Hippocampal formation (tissue), 2 donors: Measurements from ENCODE around the gene TIMMDC1.

ENCODE experiments used
- DNase-seq, 2 donors: peaks; one replicate each; lab custom pipeline; 2025; lab: John Stamatoyannopoulos, UW

Gene TIMMDC1, protein sequence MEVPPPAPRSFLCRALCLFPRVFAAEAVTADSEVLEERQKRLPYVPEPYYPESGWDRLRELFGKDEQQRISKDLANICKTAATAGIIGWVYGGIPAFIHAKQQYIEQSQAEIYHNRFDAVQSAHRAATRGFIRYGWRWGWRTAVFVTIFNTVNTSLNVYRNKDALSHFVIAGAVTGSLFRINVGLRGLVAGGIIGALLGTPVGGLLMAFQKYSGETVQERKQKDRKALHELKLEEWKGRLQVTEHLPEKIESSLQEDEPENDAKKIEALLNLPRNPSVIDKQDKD

DNA sequence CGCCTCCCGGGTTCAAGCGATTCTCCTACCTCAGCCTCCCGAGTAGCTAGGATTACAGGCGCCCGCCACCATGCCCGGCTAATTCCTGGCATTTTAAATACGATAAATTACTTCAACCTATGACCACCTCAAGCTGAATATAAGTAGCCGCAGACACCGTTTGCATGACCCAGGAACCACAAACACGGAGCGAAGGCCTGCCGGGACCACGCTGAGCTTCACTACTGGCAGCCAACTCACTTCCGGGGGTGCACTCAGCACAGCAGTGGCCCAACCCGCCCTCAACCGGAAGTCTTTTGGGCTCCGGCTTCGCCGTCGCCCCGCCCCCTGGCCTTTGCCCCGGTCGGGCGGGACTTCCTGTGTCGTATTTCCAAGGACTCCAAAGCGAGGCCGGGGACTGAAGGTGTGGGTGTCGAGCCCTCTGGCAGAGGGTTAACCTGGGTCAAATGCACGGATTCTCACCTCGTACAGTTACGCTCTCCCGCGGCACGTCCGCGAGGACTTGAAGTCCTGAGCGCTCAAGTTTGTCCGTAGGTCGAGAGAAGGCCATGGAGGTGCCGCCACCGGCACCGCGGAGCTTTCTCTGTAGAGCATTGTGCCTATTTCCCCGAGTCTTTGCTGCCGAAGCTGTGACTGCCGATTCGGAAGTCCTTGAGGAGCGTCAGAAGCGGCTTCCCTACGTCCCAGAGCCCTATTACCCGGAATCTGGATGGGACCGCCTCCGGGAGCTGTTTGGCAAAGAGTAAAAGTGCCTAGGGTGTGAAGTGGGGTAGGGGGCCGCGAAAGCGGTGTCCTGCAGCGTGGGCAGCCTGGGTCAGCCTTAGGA lies at the start of gene TIMMDC1:
TSS of gene TIMMDC1 (plus strand) at position 362 of the 826 bp plus-strand sequence. CDS start at position 549, 187 bp downstream.
- DNase-seq, result peak; percentile 97 to 98

DNA sequence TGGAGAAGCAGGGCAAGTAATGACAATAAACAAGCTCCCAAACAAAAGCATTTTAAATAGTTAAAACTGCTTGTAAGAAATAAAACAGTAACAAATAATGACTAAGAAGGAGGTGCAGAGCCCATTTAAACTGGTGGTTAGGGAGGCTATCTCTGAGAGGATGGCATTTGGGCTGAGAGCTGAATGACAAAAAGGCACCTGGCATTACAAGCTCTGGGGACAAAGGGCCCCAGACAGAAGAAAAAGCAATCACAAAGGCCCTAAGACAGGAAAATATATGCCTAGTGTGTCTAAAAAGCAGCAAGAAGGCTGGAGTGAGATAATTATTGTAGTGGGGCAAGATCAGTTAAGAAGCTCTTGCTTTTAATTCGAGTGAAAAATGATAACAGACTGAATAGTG lies 44.5 kb upstream of the TIMMDC1 start:
- no peak for DNase-seq

DNA sequence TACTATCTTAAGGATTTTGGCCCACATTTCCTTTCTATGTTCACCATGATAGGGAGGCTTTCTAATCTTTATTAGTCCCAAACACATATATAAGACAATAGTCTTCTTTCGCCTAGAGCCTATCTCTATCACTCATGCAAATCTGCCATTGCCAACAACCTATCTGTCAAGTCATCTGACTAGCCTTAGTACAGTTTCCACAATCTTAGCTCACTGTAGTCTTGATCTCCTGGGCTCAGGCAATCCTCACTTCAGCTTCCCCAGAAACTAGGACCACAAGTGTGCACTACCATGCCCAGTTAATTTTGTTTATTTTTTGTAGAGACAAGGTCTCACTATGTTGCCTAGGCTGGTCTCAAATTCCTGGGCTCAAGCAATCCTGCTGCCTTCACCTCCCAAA lies 41.9 kb upstream of the TIMMDC1 start:
- no peak for DNase-seq

DNA sequence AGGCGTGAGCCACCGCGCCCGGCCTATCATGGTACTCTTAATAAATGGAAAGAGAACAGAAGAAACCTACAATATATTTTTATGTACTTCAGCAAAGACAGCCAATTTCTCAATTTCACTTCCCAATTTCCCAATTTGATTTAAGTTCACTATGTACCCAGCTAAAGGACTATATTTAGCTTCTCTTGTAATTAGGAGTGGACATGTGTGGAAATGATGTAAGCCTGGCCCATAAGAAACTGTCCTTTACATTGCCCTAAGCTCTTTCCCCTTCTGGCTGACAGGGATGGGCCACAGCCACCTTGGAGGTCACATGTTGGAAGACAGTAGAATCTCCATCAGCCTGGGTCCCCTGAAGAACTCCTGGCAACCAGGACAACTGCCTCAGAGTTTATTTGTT lies 41.1 kb upstream of the TIMMDC1 start:
- DNase-seq, result no peak

DNA sequence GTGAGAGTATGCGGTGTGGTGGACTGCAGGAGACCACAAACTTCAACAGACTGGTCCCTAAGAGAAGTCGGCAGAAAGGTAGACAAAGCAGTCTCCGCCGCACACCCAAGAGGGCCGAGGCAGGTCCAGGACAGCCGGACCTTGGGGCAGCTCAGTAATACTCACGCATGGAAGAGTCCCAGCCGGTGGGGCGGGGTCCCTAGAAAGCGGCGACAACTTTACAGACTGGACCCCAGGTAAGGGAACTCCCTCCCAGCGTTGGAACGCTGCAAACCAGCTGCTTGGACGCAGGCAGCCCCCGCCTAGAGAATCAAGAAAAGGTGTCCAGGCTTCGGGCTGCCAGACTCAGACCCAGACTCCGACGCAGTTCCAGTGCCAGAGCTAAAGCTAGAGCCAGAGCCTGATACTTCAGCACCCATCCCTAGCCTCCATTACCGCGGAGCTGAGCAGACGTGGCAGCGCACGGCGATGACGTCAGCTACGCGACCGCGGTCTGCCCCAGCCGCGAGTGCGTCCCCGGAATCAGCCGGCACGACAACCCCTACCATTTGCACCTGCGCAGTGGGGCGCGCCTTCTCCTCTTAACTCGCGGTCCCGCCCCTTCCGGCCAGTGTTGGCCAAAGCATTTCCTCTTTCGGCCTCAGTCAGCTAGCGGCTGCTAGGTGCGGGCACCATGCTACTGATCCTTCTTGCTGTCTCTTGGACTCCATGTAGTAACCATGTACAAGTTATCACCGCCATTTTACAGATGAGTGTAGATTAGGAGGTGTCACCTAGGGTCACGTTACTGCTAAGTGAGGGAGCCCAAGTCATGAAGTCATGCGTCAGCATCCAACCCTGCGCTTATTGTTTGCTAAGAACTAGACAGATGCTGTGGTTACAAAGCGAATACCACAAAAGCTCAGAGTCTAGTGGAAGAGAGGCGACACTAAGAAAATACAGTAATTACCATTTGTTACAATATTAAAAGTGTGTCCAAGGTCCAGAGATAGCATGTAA lies 34.9 kb upstream of the TIMMDC1 start, which contains the start of gene TMEM39A:
TSS of gene TMEM39A (minus strand) at position 445 of the 999 bp plus-strand sequence. CDS start 1,541 bp downstream, outside the sequence.
- DNase-seq, result peak; percentile 96 to 98

DNA sequence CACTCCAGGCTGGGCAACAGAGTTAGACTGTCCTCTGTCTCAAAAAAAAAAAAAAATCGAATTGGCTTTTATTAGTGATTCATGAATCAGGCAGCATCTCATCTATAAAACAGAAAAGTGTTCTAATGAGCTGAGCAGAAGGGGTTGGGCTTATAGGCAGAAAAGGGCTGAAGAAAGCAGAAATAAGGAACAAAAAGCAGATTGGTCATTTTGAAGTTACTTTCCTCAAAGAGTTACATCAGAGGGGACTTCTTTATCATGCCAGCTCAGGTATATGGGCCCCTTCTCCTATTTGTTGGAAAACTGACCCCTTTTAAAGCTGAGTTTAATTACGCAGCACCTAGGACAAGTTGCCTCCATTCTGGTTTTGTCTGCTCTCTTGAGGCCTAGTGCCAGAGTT lies 30.3 kb upstream of the TIMMDC1 start:
- DNase-seq, result no peak

DNA sequence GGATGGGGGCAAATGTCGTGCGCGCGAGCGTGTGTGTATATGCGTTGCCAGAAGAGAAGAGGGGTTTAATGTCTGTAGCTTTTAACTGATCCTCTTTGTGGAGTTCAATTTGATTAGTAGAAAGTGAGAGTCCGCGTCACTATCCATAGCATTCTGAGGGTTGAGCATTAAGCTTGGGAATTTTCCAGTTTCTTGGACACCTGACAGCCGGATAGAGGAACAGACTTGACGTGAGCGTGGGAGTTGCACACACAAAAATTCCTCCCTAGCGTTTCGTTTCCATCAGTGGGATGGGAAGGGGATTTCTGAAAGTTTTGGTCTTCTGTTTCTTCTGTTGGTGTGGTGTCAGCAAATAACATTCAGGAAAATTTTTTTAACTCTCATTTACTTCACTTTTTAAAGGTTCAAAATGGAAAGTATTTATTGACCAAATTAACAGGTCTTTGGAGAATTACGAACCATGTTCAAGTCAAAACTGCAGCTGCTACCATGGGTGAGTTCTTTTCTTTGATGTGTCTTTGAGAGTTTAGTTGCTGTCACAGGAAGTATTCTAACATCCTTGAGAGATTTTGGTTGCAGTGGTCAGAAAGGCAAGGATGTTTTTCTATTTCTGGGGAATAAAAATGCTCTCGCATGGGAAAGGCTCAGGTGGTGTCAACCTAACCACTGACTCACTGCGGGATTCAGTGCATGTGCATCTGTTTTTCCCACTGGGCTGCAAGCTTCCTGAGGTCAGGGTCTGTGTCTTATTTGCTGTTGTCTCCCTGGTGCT lies 28.7 kb upstream of the TIMMDC1 start:
- no peak for DNase-seq

DNA sequence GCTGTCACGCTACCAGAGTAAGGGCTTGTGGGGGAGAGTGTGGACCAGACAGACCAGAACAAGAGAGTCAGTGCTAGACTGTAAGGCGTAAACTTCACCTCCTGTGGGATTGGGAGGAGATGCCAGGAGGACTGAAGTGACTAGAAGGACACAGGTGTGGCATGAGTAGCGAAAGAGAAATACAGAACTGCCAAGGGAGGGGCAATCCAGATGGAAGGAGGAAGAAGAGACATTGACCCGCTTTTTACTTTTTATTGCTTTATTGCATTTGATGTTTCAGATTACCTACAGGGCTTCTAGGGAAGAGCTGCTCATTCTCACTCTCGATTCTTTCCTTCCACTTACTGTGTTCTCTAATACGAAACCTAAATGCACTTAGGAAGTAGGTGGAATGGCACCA lies 27.5 kb upstream of the TIMMDC1 start:
- DNase-seq, result no peak

DNA sequence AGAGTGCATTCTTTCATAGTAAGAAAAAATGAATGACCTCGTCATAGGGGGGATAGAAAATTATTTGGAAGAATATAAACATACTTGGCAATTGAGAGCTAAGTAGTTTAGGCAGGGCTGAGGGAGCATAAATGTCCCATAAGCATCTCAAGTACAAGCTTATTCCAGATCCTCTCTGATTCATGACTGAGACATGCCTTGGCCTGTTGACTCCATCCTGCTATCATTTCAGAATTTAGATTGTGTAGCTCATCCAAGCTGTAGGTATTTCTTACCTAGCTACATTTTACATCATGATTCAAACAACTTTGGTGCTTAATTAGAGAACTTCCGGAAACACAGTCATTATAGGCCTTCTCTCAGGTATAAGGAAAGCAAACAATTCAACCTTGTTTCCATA lies 17.3 kb upstream of the TIMMDC1 start:
- DNase-seq, result no peak

DNA sequence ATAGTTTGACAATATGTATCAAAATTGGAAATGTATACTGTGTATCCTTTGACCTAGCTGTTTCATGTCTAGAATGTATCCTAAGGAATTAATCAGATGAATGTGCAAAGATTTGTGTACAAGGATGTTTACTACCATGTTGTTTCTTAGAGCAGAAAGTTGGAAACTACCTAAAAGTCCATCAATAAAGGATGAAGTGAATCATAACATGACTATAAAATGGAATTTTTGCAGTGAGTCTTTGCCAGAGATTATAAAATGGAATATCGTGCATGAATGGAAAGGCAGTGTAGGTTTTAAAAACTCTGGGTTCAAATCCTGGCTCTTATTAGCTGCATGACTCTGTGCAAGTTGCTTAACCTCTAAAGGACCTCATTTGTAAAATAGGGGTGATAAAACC lies 15.2 kb upstream of the TIMMDC1 start:
- DNase-seq, result no peak

DNA sequence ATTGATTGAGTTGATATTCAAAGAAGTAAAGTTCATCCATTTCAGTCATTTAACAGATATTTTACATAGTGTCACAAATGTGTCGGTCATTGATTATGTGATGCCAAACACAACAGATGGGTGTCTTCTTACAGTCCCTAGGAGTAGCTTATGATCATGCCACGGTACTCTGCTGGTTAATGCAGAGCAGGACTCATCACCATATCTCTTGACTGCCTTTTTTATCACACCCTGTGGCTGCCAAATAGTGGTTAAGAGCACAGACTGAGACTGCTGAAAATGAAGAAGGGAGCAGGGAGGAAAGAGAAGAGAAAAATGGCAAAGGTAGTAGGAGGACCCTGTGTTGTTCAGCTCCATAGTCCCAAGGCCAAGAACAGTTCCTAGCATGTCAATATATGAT lies 12.8 kb upstream of the TIMMDC1 start:
- no peak for DNase-seq

DNA sequence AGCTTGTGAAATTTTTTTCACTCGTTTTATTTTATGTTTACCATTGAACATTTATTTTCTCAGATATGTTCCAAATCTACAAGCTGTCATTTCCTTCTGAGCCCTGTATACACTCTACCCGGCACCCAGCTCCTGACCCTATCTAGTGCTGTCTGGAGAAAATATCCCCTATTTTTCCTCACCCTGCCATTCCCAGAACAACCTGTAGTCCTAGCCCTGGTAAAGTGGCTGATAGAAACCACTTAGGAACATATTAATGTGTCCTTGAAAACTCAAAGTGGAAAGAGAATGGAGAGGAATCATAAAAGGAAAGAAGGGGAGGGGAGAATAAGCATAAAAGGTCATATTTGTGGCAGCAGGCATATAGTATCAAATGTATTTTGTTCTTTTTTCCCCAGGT lies 8.2 kb upstream of the TIMMDC1 start:
- no peak for DNase-seq

DNA sequence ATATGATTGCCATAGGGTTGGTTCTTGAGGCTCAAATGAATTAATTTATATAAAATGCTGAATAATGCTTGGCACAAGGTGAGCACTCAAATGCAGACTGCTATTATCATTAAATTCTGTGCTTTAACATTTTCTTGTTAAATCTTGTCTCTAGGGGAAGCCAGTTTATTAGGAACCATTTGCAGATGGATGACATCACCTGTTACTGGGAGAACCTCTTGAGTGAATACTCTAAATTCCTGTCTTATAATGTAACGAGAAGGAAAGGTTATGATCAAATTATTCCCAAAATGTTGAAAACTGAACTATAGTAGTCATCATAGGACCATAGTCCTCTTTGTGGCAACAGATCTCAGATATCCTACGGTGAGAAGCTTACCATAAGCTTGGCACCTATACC lies 6.2 kb upstream of the TIMMDC1 start:
- DNase-seq, result no peak

DNA sequence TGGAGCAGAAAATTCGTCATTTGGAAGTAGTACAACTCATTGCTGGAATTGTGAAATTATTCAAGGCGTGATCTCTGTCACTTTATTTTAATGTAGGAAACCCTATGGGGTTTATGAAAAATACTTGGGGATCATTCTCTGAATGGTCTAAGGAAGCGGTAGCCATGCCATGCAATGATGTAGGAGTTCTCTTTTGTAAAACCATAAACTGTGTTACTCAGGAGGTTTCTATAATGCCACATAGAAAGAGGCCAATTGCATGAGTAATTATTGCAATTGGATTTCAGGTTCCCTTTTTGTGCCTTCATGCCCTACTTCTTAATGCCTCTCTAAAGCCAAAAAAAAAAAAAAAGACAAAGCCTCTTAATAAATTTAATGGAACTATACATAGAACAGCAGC lies 5.5 kb upstream of the TIMMDC1 start:
- DNase-seq, result no peak

DNA sequence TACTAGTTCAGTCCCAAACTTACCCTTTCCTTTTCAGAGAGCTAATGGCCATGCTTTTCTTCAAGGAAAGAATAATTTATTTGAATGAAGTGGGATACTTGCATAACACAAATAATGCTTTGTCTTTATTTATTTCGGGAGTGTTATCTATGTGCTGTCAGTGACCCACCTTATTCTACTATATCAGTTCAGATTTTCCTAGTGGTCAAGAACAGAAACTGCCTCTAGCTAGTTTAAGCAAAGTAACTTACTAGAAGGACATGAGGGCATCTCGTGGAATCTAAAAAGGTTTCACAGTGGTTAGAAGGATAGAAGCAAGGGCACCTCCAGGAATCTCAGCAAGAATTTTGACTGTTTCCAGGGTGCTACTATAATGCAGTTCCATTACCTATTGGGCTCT lies 3.8 kb upstream of the TIMMDC1 start:
- DNase-seq, result no peak

DNA sequence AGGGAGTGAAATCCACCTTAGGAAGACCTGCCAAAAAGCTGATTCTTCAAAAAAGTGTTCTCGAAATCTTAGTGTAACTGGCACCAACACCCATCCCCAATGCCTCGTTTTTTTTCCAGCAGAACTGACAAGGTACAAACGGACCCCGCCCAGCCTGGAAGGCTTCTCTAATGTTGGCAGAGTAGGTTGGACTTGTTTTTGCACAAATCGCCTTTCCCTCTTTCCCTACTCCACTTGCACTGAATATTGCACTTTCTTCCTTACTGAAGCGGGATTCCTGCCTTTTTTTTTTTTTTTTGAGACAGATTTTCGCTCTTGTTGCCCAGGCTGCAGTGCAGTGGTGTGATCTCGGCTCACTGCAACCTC lies 544 bp upstream of the TIMMDC1 start:
- DNase-seq, result peak in 1 of 2 donors; percentile 1

DNA sequence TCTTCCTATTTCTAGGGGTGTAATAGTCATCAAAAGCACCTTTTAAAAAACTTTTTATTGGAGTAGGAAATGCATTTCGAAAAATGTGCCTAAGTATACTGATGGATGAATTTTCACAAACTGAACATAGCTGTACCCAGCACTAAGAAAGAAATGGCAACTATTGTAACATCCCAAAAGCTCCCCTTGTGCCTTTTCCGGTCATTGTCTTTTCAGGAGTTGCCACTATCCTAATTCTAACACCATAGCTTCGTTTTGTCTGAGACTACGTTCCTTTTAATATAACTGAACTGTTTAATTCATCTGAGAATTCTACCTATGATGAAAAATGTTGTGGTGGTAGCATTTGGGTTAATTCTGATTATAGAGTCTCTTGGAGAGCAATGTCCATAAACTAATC lies 1.9 kb downstream of the TIMMDC1 start:
- DNase-seq, result no peak

DNA sequence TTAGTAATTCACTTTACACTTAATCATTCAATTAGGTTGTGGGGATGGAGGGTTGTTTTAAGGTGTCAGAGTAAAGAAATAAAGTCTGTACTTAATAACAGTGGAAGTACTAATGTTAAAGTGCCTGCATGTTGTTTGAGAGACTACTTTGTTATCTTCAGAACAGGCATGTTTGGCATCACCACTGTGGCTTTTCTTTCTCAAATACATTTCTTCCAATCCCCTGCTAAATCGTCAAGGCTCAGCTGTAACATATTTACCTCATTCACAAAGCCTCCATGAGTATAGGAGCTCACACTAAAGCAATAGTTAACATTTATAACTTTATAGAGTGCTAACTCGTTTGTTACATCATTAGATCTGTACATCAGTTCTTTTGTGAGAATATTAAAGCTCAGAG lies 2.6 kb downstream of the TIMMDC1 start:
- no peak for DNase-seq

DNA sequence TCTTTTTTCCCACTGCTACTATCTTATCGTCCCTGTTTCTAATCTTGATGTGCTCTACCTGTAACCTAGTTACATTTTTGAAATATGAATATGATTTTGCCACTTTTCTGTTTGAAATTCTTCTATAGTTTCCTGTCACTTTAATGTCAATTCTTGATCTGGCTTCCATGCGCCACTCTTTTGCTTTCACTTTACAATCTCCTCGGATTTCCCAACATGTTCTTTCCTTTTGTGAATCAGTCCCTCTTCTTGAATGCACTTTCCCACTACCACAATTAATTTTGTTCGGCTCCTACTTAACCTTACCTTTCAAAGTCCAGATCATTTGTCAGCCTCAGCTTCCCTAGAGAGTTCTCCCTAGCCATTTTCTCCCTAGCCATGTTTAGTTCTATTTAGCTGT lies 8.3 kb downstream of the TIMMDC1 start:
- no peak for DNase-seq

DNA sequence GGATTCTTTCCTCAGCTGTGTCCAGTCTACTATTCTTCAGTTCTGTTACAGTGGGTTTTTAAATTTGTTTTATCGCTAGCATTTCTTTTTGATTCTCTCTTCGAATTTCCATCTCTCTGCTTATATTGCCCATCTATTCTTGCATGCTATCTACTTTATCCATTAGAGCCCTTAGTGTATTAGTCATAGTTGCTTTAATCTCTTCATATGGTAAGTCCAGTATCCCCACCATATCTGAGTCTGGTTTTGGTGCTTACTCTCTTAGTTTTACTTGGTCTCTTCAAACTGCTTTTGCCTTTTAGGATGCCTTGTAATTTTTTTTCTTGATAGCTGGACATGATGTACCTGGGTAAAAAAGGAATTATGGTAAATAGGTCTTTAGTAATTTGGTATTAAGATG lies 9.1 kb downstream of the TIMMDC1 start:
- no peak for DNase-seq

DNA sequence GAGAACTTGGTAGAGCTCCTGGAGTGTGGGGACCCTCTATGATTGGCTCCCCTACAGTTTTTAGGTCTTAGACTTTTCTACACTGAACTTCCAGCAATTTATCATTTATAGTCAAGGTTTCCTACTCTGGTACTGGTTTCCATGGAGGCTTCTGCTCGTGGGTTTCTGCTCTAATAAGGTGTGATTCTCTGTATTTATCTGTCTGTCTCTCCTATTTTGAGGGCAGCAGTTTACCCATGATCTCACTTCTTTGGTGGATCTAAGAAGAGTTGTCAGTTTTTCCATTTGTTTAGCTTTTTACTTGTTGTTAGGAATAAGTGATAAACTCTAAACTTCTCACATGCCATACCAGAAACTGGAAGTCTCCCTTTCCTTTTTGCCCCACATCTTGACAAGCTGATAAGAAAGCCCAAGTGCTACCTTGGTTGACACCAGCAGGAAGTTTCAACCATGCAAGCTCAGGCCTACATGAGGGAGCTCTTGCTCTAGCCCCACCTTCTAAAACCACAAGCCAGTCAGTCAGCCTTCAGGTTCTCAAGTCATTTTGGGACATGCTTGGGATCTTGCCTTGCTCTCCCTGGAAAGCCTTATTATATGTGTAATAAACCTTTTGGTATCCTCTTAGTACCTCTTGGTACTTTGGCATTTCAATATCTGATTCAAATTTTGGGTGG lies 10.0 kb downstream of the TIMMDC1 start:
- DNase-seq, result no peak
